Activated CD4-positive, alpha-beta T cell treated with anti-CD3 and anti-CD28 coated beads, Interleukin-2, Interleukin-4, amounts not matched to agents 100 ng/mL and 50 ng/mL, durations not matched to agents 16 hours and 8 hours (primary cell): ENCODE results near the gene OLFM2.
"Not testable (repeated sequence)": the region's sequence is repeated elsewhere in the genome, so short reads cannot be mapped to it uniquely, and the experiment has no call there.

Experiments used
- DNase-seq: peaks from one replicate; pipeline ENCODE4 v3.0.0-alpha.2; 2020; ENCODE audit warnings: low spot score

OLFM2 gene

DNA sequence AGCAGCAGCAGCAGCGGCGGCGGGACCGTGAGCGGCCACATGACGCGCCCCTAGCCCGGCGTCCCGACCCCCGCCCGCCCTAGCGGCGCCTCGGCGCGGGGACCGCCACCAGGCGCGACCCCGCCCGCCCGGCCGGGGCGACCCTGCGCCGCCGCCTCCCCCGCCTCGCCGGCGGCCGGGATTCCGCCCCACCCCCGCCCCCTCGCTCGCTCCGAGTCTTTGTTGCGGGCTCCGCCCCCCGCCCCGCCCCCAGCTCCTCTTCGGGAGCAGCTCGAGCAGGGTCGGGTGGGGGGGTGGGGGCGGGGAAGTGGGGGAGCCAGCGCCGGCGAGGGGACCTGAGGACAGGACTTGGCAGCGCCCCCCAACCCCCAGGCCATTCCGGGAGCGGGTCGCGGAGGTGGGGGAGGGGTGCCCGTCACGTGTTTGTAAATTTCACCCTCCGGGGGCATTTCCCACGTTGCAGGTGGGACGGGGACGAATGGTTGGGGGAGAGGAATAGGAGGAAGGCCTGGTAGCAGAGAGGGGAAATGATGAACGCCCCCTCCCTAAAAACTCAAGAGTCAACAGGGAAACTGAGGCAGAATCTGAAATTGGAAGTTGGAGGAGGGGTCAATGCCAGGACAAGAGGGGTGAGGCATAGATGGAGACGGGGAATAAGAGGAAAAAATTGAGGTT is at the start of gene OLFM2:
TSS of gene OLFM2 (minus strand) at position 190 of the 675 bp plus-strand sequence. CDS start at position 41, 149 bp downstream.
- no peak for DNase-seq

DNA sequence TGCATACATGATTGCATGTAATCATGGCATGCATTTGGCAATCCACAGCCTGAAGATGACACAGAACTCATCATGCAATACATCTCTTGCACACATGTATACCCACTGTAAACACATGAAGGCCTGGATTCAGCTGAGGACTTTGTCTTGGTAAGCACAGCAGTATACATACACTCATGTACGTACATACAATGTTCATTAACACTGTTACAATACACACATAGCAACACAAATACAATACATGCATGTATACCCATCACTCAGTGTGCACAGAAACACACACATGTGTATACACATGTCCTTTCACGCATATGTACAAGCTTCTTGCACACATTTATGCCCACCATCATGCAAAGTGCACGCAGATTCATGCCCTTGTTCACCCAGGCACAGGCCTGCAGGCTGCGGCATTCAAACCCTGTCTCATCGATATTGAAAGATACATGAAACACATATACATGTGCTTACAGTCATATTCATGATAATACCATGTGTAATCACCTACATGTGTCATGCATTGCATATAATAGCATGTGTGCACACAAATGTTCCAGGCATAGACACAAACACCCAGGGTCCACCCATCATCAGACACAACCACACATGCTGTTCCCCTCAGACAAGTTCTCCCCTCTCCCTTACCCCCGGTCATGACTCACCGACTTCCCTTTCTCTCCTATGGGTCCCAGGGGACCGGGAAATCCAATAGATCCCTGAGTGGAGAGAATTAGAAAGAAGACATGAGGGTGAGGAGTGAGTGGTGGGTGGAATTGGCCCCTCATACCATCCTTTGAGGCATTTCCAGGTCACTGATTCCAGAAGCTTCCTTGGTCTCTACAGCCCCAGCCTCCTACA is 45.3 kb upstream of the OLFM2 start:
- DNase-seq, result no peak

DNA sequence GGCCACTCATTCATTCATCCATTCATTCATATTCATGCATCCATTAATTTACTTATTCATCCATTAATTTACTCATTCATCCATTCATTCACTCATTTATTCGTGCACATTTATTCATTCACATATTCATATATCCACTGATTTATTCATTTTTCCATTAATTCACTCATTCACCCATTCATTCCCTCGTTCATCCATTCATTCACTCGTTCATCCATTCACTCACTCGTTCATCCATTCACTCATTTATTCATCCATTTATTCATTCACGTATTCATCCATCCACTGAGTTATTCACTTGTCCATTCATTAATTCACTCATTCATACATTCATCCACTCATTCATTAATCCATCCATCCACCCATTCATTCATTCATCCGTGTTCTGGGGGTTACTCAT is 35.8 kb upstream of the OLFM2 start:
- no peak for DNase-seq

DNA sequence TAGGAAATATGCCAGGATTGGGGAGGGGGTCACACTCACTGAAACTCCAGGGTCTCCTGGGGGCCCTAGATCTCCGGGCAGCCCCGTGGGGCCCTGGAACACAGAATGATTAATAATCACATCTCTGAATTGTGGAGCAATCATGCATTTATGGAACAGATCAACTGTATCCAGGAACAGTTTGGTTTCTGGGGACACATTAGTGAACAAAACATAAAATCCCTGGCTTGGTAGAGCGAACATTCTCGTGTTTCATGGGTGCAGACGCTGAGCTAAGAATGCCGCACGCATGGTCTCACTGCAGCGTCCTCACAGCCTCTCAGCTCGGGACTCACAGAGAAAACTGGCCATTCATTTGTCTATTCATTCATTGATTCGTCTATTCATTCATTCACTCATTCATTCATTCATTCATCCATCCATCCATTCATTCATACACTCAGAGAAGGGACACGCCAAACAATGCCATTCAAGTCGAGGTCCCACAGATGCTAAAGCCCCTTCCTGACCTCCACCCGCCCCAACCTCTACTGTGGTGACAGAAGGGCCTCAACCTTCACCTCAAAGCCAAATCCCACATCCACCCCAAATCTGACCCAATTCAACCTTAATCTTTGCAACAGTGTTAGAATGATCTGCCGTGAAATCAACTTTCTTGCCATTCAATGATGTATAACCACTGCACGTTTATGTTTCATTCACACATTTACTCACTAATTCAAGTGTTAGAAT is 35.0 kb upstream of the OLFM2 start:
- no peak for DNase-seq

DNA sequence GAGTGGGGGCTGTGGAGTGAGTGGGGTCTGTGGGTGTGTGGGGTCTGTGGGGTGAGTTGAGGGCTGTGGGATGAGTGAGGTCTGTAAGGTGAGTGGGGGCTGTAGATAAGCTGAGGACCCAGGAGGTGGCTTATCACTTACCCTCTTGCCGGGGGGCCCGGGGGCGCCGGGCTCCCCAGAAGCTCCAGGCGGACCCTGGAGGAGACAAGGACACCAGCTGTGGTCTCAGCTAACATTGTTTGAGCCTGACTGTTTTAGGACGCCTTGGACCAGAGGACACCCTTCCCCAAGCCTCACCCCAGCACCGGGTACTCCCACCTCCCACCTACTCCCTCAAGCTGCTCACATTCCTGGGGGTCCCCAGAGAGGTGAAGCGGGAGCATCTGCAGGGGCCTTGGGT is 34.2 kb upstream of the OLFM2 start:
- DNase-seq, result no peak

DNA sequence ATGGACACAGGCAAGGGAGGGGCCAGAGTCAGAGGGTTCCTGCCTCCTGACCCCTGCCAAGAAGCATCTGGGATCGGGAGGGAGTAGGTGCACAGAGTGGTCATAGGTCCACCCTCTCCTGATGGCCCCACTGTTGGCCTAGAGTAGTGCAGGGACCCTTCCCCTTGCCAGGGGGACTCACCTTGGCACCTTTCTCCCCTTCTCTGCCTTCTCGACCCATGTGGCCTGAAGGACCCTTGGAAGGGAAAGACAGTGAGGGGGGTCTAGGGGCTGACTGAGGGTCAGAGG is 33.3 kb upstream of the OLFM2 start:
- no peak for DNase-seq

DNA sequence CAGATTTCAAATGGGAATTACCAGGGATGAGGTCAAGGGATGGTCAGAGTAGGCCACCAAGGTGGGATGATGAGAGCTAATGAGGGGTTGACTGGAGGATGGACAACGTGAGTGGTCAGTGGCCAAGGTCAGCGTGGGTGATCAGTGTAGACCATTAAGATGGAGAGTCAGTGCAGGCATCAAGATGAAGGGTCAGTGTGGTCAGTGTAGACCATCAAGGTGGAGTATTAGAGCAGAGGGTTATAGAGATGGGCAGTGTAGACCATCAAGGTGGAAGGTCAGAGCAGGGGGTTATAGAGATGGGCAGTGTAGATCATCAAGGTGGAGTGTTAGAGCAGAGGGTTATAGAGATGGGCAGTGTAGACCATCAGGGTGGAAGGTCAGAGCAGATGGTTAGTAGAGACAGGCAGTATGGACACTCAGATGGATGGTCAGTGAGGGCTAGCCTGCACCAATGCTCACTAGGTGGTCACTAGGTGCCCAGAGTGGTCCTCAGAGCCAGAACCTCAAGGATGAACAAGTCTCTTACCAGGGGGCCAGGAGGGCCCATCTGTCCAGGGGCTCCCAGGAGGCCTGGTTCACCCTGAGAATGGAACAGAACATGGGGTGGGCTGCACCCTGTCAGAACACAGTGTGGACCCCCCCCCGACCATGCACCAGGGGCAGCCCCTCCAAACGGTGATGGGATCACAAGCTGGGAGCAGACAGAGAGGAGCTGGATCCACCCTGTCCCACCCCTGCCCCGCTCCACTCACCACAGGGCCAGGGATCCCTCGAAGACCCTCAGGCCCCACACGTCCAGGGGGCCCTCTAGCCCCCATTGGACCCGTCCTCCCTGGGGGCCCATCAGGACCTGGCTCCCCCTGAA is 32.7 kb upstream of the OLFM2 start:
- no peak for DNase-seq

DNA sequence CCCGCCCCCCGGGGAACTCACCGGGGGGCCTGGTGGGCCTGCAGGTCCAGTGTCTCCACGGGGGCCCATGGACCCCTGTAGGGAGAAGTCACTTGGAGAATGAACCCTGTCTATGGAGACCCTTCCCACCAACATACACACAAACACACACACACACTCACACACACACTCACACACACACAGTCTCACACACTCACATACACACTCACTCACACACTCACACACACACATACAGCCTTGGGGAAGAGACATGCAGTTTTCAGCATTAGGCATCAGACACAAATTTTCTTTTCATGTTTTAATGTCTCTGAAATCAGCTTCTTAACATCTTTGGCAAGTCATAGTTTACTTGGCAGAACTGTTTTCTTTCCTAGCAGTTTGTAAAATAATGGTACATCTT is 31.0 kb upstream of the OLFM2 start:
- no peak for DNase-seq

DNA sequence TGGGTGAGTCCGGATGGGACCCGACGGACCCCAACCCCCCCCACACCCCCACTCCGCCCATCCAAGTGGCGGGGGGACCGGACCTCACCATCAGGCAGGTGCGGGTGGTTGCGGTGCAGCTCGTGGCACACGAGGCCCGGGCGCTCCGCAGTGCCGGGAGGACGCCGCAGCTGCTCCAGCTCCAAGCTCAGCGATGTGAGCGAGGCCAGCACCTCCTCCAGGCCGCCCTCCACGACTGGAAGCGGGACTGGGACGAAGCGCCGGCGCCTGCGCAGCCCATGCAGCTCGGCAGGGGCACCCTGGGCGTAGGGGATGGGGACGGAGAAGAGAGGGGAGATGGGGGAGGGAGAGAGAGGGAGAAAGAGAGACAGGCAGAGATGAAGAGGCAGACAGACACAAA is 30.1 kb upstream of the OLFM2 start:
- no peak for DNase-seq

DNA sequence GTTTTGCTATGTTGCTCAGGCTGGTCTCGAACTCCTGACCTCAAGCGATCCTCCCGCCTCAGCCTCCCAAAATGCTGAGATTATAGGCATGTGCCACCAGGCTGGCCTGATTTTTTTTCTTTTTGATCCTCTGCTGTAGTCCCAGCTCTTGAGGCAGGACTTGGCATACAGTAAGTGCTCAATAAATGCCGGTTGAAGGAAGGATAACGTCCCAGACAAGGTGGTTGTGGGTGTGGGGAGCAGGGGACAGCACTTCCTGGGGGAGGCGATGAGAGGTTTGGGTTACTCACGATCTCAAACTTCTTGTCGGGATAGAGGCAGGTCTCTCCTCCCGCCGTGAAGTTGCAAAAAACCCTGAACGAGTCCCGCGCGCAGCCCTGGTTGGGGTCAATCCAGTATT is 29.7 kb upstream of the OLFM2 start:
- no peak for DNase-seq

DNA sequence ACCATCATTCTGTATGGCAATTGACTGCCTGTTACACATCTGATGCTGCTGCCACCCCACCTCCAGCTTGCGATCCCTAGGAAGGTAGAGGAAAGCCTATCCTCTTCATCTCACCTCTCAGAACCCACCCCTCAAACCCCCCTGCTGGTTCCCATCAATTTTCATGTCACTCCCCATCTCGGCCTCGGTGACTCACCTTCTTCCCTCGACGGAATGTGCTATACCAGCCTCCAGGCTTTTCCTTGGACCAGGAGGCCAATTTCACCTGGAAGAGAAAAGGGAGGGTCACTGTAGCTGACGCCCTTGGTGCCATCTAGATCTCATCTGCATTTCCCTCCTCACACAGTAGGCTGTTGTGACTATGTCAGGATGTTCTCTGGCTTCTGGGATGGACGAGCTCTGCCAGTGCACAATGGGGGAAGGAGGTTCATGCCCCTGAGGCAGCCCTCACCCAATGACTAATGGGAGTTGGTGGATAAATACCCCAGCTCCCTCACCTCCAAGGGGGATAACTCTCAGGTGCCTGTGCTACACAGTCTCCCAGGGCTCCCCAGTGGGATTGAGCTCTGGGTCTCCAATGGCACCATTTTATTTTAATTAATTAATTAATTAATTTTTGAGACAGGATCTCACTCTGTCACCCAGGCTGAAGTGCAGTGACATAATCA is 26.4 kb upstream of the OLFM2 start:
- DNase-seq, result no peak

DNA sequence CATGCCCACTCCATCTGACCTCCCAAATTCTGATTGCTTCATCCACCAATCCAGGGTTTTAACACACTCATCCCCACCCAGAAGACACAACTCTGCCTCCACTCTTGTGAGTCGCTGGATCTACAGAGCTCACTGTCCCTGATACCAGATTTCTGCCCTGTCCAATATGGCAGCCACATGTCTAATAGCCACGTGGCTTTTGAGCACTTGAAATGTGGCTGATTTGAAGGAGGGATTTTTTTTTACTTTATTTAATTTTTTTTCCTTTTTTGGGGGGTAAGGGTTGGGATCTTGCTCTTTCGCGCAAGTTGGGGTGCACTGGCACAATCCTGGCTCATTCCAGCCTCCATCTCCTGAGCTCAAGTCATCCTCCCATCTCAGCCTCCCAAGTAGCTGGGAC is 24.8 kb upstream of the OLFM2 start:
- DNase-seq, result no peak

DNA sequence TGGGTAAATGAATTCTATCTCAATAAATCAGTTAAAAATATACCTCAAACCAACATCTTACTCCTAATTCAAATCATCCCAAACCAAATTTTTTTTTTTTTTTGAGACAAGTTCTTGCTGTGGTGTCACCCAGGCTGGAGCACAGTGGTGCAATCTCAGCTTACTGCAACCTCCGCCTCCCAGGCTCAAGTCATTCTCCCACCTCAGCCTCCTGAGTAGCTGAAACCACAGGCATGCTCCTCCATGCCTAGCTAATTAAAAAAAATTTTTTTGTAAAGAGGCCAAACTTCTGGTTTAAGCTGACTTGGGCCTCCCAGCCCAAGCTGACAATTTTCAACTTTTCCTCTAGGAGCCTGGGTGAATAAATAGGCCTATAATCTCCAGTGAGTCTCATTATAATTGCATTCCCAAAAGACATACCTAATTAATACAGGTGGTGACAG is 22.1 kb upstream of the OLFM2 start:
- DNase-seq, result no peak

DNA sequence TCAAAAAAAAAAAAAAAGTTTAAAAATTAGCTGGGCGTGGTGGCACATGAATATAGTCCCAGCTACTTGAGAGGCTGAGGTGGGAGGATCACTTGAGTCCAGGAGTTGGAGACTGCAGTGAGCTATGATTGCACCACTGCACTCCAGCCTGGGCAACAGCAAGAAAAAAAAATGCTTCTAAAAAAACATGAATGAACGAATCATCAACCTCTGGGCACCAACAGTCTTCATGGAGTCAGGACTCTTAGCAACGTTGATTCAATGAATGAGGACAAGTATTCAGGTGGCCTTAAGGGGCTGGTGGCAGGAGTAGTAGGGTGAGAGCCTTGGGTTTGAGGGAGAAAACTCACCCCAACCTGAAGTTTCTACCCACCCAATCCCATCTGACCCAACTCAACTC is 20.6 kb upstream of the OLFM2 start:
- DNase-seq, result no peak

DNA sequence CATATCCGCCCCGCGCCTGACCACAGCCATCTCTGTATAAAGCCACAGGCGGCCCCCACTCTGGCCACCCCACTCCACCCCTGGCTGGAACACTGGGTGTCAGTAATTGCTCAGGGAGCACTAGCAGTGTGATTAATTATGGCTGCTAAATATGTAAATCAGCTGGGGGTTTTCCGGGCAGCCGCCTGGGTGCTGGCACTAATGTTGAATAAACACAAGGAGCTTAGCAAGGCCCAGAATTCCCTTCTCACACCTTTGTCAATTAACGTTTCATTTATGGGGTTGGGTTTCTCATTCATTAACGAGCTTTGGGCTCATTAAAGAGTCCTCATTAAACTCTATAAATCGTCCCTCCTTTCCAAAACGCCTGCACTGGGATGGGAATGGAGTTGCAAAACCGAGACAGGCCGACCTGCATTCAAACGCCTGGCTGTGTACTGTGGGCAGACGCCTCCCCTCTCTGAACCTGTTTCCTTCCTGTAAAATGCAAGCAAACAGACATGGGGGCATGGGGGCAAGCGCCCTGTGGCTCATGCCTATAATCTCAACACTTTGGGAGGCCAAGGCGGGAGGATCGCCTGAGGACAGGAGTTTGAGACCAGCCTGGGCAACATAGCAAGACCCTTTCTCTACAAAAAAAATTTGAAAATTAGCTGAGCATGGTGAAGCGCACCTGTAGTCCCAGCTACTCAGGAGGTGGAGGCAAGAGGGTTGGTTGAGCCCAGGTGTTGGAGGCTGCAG is 17.7 kb upstream of the OLFM2 start:
- DNase-seq, result no peak

DNA sequence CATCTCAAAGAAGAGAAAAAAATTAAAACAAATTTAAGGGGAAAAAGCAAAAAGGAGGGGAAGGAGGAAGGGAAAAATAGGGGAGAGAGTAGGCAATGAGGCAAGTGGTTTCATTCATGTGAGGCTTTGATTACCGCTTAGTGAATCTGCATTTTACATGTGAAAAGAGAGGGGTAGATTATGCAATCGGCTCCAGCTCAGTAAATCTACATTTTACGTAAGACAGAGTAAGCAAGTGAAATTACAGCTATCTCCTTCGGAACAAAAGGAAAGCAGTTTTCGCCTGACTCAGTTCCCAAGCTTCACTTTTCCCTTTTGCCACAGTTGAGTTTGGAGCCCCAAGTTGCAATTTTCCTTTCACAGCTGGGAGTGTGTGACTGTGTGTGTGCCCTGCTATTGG is 16.0 kb upstream of the OLFM2 start:
- no peak for DNase-seq

DNA sequence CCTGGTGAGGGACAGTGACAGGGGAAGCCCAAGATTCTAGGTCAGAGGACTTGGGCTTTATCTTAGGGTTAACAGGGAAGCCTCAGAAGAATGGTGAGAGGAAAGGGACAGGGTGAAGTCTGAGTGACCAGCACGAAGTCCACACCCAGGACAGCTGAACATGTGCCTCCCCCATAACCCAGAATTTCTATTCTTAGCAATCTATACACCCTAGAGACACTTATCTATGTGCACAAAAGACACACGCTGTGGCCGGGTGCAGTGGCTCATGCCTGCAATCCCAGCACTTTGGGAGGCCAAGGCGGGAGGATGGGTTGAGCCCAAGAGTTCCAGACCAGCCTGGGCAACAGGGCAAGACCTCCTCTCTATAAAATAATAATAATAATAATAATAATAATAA is 11.1 kb upstream of the OLFM2 start:
- DNase-seq, result no peak

DNA sequence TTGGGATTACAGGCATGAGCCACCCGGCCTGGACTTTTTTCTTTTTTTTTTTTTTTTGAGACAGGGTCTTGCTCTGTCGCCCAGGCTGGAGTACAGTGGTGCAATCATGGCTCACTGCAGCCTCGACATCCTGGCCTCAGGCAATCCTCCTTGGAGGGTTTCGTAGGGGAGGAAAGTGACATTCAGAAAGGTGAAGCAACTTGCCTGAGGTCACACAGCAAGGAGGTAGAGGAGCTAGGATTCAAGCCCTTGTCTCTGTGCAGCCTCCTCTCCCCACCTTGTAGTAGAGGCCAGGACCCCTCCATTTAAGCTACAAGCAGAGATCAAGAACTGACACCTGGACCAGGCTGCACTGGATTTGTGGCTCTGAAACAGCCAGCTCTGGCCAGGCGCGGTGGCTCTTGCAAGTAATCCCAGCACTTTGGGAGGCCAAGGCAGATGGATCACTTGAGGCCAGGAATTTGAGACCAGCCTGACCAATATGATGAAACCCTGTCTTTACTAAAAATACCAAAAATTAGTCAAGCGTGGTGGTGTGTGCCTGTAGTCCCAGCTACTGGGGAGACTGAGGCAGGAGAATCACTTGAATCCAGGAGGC is 10.3 kb upstream of the OLFM2 start:
- DNase-seq, result not testable (repeated sequence)

DNA sequence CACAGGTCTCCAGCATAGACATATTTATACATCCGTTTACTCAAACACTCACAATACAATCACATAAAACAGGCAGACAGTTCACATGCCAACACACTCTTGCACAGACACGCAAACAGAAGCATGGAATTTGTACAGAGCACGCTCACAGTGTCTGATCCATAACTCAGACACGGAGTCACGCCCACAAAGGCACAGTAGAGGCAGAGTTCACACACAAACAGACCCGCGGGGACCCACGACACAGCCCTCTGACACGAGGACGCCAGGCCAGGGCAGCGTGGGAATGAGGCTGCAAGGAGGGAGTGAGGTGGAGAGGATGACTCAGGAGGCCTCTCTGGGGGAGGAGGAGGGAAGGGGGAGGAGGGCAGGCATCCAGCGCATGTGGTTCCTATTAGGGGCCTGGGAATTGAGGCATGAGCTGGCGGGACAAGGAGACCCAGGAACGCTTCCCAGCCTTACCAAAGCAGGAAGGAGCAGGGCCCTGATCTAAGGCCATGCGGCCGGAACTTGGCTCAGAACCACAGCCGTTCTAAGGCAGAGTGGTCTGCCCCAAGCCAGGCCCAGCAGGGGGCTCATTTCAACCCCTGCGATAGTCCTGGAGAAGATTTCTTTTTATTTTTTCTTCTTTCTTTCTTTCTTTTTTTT is 9.1 kb upstream of the OLFM2 start:
- no peak for DNase-seq

DNA sequence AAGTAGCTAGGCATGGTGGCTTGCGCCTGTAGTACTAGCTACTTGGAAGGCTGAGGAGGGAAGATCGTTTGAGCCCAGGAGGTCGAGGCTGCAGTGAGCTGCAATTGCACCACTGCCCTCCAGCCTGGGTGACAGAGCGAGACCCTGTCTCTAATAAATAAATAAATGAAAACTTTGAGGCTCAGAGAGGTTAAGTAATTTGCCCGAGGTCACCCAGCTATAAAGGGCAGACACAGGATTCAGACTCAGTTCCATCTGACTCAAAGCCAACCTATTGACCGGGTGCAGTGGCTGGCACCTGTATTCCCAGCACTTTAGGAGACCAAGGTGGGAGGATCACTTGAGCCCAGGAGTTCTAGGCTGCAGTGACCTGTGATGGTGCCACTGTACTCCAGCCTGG is 7.4 kb upstream of the OLFM2 start:
- DNase-seq, result no peak
